Neural cell (in vitro differentiated cells): ENCODE measurements around the gene SP110. TPM values are rescaled to one million over a fixed set of nuclear protein-coding genes. Genes with fewer than 3 reads are reported as not detected.

ENCODE experiments used
- H2AFZ ChIP-seq: fragments of 200-600, 300-800 bp; sonication (generic), shearing (Covaris generic); 2 replicates; pipeline ENCODE4 v1.6.0; 2014; ENCODE audit warnings: low read depth, mild to moderate bottlenecking, antibody characterized with exemption, low read length, moderate library complexity
- H3F3A ChIP-seq: fragments of 200-600 bp; shearing (Covaris generic); 2 replicates; pipeline ENCODE4 v1.6.1; 2016; ENCODE audit warnings: mild to moderate bottlenecking, moderate library complexity, mixed read lengths, antibody characterized with exemption, low read length; ENCODE audit not compliant: insufficient read depth, poor library complexity, severe bottlenecking
- H3K27ac ChIP-seq: fragments of 200-600, 300-800 bp; sonication (generic), shearing (Covaris generic); 2 replicates; pipeline ENCODE4 v1.5.1; 2014; ENCODE audit warnings: mild to moderate bottlenecking, low read length, moderate library complexity
- H3K27me3 ChIP-seq: fragments of 300-800, 200-600 bp; sonication (generic), shearing (Covaris generic); 2 replicates; pipeline ENCODE4 v1.6.0; 2014; ENCODE audit warnings: mild to moderate bottlenecking, low read depth, low read length, moderate library complexity; ENCODE audit not compliant: insufficient read depth
- H3K36me3 ChIP-seq: fragments of 300-800, 200-600 bp; sonication (generic), shearing (Covaris generic); 2 replicates; pipeline ENCODE4 v1.5.1; 2014; ENCODE audit warnings: mild to moderate bottlenecking, antibody characterized with exemption, low read length, moderate library complexity; ENCODE audit not compliant: insufficient read depth
- H3K4me2 ChIP-seq: fragments of 300-800, 200-600 bp; sonication (generic), shearing (Covaris generic); 2 replicates; pipeline ENCODE4 v1.6.0; 2014; ENCODE audit warnings: mild to moderate bottlenecking, low read length
- H3K4me3 ChIP-seq: fragments of 300-800, 200-600 bp; sonication (generic), shearing (Covaris generic); 2 replicates; pipeline ENCODE4 v1.5.1; 2014; ENCODE audit warnings: mild to moderate bottlenecking, low read length, moderate library complexity
- H3K79me2 ChIP-seq: fragments of 200-600 bp; shearing (Covaris generic); replicated peaks from 2 replicates; pipeline ENCODE4 v1.6.0; 2014; ENCODE audit warnings: mild to moderate bottlenecking, low read length, moderate library complexity; ENCODE audit not compliant: insufficient read depth
- H3K9ac ChIP-seq: fragments of 300-800, 200-600 bp; sonication (generic), shearing (Covaris generic); 2 replicates; pipeline ENCODE4 v1.6.1; 2016; ENCODE audit warnings: mild to moderate bottlenecking, low read length, mixed read lengths
- H3K9me2 ChIP-seq: fragments of 200-600 bp; shearing (Covaris generic); 2 replicates; pipeline ENCODE4 v1.6.1; 2016; ENCODE audit warnings: mild to moderate bottlenecking, low read length, mixed read lengths; ENCODE audit not compliant: insufficient read depth
- H3K9me3 ChIP-seq: fragments of 200-600, 300-800 bp; sonication (generic), shearing (Covaris generic); 2 replicates; pipeline ENCODE4 v1.6.1; 2016; ENCODE audit warnings: mild to moderate bottlenecking, mixed run types, low read length, moderate library complexity, mixed read lengths
- H4K20me1 ChIP-seq: fragments of 200-600 bp; shearing (Covaris generic); 2 replicates; pipeline ENCODE4 v1.6.1; 2016; ENCODE audit warnings: mild to moderate bottlenecking, mixed run types; ENCODE audit not compliant: insufficient read depth
- CTCF ChIP-seq: fragments of 450-650 bp; IDR thresholded peaks from 2 replicates; pipeline ENCODE4 v1.5.1; 2014; ENCODE audit warnings: antibody characterized with exemption, mild to moderate bottlenecking, moderate library complexity; ENCODE audit not compliant: poor library complexity, severe bottlenecking
- EP300 ChIP-seq: fragments of 450-650 bp; conservative IDR thresholded peaks from 2 replicates; pipeline ENCODE4 v1.6.1; 2014; ENCODE audit warnings: antibody characterized with exemption, mild to moderate bottlenecking, moderate library complexity; ENCODE audit not compliant: poor library complexity, severe bottlenecking
- MXI1 ChIP-seq: fragments of 450-650 bp; conservative IDR thresholded peaks from 2 replicates; pipeline ENCODE4 v1.6.1; 2014; ENCODE audit warnings: antibody characterized with exemption, mild to moderate bottlenecking; ENCODE audit not compliant: poor library complexity, severe bottlenecking
- POLR2AphosphoS5 ChIP-seq: IDR thresholded peaks from 2 replicates; pipeline ENCODE4 v1.6.1; 2012
- RAD21 ChIP-seq: fragments of 450-650 bp; conservative IDR thresholded peaks from 2 replicates; pipeline ENCODE4 v1.6.1; 2014; ENCODE audit warnings: antibody characterized with exemption, mild to moderate bottlenecking, moderate library complexity
- REST ChIP-seq: IDR thresholded peaks from 2 replicates; pipeline ENCODE4 v1.6.1; 2012; ENCODE audit warnings: borderline replicate concordance
- SMC3 ChIP-seq: fragments of 450-650 bp; conservative IDR thresholded peaks from 2 replicates; pipeline ENCODE4 v1.6.1; 2014; ENCODE audit warnings: antibody characterized with exemption, mild to moderate bottlenecking, moderate library complexity; ENCODE audit not compliant: poor library complexity
- TAF1 ChIP-seq: IDR thresholded peaks from 2 replicates; pipeline ENCODE4 v1.6.1; 2012; ENCODE audit warnings: low read depth
- polyA plus RNA-seq: library from polyadenylated mRNA; depleted of rRNA; stranded (reverse); fragments of >200 nt; gene quantifications from 2 replicates; pipeline ENCODE4 v1.2.3, GENCODE V29; 2014

Gene SP110
- polyA plus RNA-seq, 1 donor from 2014 or later = not detected

GRCh38 chr2:230128623-230129342 lies 91.0 kb downstream of the SP110 start:
- H3K36me3 ChIP-seq = no peaks in the 10 kb centered on the region
- H3K27ac ChIP-seq = no peak overlapping the region
- no peaks in the 10 kb centered on the region for H4K20me1 ChIP-seq
- no peak overlapping the region for H3K4me3 ChIP-seq
- H2AFZ ChIP-seq = no peak overlapping the region
- H3K9me2 ChIP-seq = no peaks in the 10 kb centered on the region
- H3K4me2 ChIP-seq = no peak overlapping the region
- no peak overlapping the region for H3K9ac ChIP-seq
- H3K9me3 ChIP-seq = no peaks in the 10 kb centered on the region
- no peak for TF ChIP-seq POLR2AphosphoS5
- no peaks in the 10 kb centered on the region for H3F3A ChIP-seq
- no peaks in the 10 kb centered on the region for H3K79me2 ChIP-seq
- H3K27me3 ChIP-seq = no peaks in the 10 kb centered on the region

GRCh38 chr2:230127195-230127594 lies 92.6 kb downstream of the SP110 start:
- Histone ChIP-seq H3K36me3 (no peaks in the 10 kb centered on the region), H2AFZ (no peak overlapping the region), H3F3A (no peaks in the 10 kb centered on the region)

GRCh38 chr2:230124757-230125431 lies 94.9 kb downstream of the SP110 start:
- no peaks in the 10 kb centered on the region for H3K27me3 ChIP-seq
- no peak overlapping the region for H3K27ac ChIP-seq
- no peak overlapping the region for H3K4me3 ChIP-seq
- no peaks in the 10 kb centered on the region for H3K9me2 ChIP-seq
- H2AFZ ChIP-seq = no peak overlapping the region
- H3K9me3 ChIP-seq = no peaks in the 10 kb centered on the region
- H3K4me2 ChIP-seq = no peak overlapping the region
- no peaks in the 10 kb centered on the region for H3F3A ChIP-seq
- no peak overlapping the region for H3K9ac ChIP-seq
- no peaks in the 10 kb centered on the region for H3K36me3 ChIP-seq
- no peaks in the 10 kb centered on the region for H4K20me1 ChIP-seq
- no peaks in the 10 kb centered on the region for H3K79me2 ChIP-seq
- TF ChIP-seq SMC3 = no peak
- TF ChIP-seq MXI1 = no peak
- no peak for TF ChIP-seq REST
- no peak for TF ChIP-seq POLR2AphosphoS5
- no peak for TF ChIP-seq EP300
- no peak for TF ChIP-seq CTCF
- no peak for TF ChIP-seq RAD21
- no peak for TF ChIP-seq TAF1

More at GRCh38 chr2:230127195-230127594, 92.6 kb downstream of the SP110 start:
- H3K9ac ChIP-seq = no peak overlapping the region
- no peaks in the 10 kb centered on the region for H3K9me3 ChIP-seq
- no peak overlapping the region for H3K4me2 ChIP-seq
- TF ChIP-seq REST (no peak), EP300 (no peak)
- no peaks in the 10 kb centered on the region for H4K20me1 ChIP-seq
- no peaks in the 10 kb centered on the region for H3K79me2 ChIP-seq
- H3K9me2 ChIP-seq = no peaks in the 10 kb centered on the region
- H3K27ac ChIP-seq = no peak overlapping the region
- no peak overlapping the region for H3K4me3 ChIP-seq
- H3K27me3 ChIP-seq = no peaks in the 10 kb centered on the region
